Activated T-helper 1 cell treated with anti-CD3 and anti-CD28 coated beads, Interleukin-2, amount 50 U/mL, for 16 hours (primary cell): ENCODE data around the gene MMADHC.
"Not testable (repeated sequence)": the region's sequence is repeated elsewhere in the genome, so short reads cannot be mapped to it uniquely, and the experiment has no call there.

Source experiments
- DNase-seq, 2 donors: peaks; one replicate each; pipeline ENCODE4 v3.0.0-alpha.2; 2020; ENCODE audit warnings: low read depth in 1 of 2, low spot score in 1 of 2

The MMADHC gene

DNA sequence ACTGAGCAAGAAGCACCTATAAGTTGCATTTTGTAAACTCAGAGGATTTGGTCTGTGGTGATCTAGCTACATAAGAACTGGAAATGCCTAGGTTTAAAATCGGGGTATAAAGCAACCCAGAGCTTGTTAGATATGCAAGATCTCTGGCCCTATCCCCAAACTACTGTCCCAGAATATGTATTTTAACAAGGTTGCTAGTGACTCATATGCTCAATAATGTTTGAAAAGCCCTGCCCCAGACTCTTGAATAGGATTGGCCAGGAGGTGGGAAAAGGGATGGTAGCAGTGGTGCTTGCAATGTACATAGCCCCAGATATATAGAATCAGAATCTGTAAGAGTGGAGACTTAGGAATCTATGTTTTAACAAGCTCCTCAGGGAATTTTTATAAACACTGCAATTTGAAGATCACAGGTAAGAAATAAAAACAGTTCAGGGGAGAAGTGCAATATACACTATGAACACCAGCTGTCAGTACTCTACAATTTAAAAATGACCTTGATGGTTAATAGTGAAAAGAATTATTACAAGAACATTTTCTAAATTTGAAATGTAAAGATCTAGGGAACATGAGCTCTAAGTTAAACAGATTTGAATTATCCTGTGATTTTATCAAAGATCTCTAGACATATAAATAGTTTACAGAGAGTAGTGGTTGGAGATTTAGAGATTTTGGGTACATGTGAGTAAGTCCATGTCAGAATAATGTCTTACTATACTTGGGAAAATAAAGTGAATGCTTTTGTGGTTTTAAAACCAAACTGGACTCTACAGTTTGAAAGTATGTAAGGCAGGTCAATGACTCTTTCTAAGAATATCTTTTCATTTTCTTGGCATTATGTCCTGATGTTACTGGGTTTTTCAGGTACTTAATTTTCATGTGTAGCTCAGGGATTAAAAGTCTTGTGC is 7.7 kb upstream of the MMADHC start:
- DNase-seq, result no peak

DNA sequence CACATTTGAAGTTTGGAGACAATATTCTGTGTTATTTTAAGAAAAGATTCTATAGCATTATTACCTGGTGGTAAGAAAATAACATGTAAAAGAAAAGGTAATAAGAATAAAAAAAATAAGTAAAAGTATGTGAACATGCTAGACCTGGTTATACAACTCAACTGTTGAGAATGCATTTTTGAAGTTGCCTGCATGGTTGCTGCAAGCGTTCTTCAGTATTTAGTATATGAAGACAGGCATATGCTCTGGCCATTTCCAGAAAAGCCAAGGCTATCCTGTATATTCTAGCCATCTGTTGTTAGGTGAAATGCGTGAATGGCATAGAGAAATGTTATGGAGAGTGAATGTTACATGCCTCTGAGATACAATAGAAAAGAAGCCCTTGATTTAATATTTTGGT is 6.8 kb upstream of the MMADHC start:
- DNase-seq, result no peak

DNA sequence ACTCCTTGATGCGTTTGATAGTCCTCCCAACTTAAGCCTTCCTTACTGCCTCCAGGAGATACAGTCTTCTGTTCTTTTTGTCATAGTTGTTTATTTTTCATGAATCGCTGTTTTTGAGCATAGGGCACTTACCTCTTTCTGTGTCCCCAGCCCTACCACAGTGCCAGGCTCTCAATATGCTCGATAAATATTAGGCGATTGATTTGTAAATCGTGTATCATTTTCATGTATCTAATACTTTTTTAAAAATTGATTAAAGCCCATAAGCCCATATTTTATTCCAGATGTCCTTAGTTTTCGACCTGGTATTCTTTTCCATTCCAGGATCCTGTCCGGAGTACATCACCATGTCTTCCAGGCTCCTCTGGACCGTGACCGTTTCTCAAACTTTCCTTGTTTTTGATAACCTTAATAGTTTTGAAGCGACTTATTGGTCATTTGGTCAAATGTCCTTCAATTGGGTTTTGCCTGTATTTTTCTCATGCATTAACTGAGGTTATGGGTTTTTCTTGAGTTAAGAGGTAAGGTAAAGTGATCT is 444 bp upstream of the MMADHC start:
- DNase-seq, result no peak

DNA sequence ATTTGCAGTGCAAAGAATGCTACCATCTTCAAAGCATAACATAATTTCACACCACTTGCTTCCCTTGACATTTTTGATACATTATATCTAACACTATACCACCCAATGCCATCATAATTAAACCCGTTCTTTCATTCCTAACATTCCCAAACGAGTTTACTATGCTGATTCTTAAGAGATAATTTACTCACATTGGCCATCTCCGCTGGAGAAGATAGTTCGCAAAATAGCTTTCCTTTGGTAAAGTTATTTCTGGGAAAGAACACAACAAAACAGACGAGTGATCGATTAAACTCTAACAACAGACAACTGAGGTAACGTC is 716 bp downstream of the MMADHC start:
- no peak for DNase-seq

DNA sequence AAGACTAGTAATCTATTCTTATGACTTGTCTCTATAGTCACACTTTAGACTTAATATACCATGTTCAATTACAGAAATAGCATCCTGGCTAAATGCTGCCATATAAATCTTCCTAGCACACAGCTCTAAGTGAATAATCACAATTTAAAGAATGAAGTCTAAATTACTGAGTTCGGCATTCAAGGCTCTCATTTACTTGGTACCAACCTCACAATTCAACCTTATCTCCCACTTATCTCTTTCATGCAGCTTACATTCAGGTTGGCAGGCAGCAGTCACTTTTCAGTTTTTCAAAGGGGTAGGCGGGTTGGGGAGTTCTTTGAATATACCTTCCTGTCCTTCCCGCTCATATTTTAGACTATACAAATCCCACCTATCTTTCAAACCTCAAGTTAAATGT is 1.5 kb downstream of the MMADHC start:
- DNase-seq, result no peak

DNA sequence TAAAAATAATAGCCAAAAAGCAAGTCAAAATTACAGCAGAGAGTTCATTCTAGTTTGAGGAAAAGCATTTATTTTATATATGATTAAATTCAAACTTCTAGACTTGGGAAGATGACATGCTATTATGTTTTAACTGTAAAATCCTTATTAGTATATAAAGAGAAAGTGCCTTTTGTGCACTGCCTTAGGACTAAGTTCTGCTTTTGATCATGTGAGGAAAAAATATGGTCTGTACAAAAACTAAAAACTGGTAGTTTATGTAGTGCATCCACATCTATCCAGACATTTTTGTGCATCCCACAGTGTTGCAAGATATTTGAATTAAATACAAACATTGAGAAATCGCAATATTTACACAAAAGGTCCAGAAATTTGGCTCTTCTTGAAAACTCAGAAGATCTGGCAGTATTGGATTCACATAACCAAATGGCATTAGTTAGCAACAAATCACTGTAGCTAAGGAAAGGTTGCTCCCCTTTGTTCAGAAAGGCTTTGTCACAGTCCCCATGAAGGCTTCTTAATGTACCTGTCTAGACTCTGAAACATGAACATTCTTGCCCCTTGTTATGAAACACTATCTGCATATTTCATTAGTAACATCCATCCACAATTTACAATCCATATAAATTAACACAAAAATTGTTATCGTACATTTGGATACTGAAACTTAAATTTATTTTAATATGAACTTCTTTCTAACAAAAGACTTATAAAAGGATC is 2.2 kb downstream of the MMADHC start:
- DNase-seq, result no peak

DNA sequence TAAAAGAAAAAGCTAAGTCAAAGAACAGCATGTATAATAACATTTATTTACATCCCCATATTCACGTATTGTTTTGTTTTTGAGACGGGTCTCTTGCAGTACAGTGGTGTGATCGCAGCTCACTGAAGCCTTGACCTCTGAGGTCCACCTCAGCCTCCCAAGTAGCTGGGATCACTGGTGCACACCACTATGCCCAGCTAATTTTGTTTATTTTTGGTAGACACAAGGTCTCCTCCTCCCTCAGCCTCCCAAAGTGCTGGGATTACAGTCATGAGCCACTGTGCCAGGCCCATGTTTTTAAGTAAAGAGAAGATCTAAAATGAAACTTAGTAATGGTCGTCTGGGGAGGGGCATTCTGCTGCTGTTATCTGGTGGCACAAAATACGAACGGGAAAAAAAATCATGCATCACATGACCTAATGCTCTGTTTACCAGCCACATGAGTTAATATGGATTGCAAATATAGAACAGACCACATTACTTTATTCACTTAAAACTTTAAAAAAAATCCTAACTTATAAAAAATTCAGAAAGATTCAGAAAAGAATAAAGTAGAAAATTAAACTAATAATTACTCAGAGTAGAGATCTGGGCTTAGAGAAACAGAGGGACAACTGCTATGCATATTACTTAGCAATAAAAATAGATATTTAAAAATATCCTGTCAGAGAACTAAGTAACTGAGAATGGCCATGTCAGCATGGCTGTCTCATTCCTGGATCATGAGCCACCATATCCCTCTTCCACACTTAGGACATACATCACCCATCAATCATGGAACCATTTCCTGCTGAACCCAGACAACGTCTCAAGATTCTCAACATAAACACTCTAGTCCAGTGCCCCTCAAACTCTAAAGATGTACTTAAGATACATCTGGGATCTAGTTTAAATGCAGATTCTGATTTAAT is 7.3 kb downstream of the MMADHC start:
- no peak for DNase-seq

DNA sequence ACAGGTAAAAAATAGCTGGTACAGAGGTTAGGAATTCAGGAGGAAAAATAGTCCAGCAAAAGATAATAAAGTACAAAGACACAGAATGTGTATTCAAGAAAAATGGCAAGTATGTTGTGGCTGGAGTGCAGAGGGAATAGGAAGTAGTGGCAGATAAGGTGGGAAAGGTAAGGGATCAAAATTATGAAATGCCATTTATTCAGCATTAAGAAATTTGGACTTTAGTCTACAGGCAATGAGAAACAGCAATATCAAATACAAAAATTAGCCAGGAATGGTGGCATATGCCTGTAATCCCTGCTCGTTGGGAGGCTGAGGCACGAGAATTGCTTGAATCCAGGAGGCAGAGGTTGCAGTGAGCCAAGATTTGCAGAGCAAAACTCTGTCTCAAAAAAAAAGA is 10.3 kb downstream of the MMADHC start:
- no peak for DNase-seq

DNA sequence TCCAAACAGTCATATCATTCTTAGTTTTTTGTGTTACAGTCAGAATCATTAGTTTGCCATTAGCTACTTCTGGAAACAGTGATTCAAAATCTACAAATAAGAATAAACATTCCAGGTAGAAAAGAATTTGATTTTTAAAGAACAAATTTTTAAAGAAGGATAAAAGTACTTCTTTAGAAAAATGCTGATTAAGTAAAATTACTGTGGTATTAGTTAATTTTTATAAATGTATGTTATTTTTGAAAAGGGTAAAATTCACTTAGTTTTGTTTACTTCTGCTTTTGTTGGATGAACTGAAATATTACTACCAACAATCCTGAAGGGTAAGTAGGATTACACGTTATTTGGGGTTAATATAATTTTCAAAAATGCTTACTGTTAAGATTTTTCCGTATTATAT is 11.8 kb downstream of the MMADHC start:
- DNase-seq, result no peak

DNA sequence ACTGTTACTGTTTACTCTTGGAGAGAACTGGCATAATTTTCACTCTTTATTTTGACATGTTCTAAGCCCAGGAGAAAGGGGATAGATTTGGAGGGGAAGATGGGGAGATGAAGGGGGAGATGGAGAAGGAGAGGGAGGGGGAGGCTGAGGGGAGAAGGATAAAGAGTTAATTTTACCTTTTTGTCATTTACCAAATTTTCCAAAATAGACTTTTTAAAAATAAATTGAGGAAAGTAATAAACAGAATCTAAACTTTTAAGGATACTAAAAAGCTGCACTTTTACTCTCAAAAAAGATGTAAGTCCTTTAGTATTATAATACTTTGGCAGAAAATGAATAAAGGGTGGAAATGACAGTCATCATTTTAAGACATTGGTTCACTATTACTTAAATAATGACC is 12.3 kb downstream of the MMADHC start:
- no peak for DNase-seq

DNA sequence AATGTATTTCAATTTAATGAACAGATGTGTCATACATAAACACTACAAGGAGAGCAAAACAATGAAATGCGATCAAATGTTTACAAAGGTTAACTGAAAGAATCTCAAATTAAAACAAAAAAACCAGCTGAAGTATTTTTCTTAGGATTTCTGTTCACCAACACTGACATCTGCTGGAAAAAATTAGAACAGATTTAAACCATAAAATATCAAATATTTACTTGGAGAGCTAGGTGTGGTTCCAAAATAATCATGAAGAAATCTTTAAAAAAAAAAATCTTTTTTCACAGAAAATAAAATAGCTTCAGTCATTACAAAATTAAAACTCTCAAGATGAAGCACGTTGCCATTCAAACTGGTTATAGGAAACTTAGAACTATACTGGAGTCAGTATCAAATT is 13.8 kb downstream of the MMADHC start:
- DNase-seq, result no peak

DNA sequence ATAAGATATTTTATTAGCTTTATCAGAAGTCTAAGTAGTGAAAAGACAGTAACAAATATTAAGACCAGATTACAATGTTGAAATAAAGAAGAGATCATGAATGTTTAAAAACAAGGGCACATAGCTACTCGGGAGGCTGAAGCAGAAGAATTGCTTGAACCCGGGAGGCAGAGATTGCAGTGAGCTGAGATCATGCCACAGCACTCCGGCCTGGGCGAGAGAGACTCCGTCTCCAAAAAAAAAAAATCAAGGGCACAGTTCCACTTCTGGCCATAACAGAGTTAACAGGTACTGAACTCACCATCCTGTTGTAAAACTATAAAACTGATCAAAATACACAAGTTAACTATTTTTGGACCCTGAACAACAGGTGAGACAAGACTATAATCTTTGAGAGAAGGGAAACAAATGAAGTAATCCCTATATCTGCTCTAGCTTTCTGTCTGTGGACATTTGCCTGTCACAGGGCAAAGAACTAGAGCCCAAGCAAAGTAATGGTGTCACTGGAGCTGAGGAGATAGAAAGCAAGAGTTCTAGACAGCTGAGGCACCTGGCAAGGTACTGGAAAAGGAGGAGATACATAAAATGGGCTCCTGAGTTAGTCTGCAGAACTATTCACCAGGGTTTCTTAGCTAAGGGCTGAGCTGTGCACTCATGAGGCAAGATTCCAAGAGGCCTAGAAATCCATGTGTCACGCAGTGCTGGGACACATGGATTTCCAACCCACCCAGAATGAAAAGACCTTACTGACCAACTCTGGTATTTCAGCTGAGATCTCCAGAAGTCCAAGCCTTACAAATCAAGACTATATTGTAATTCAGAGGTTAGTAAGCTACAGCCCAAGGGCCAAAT is 15.2 kb downstream of the MMADHC start:
- DNase-seq, result no peak

DNA sequence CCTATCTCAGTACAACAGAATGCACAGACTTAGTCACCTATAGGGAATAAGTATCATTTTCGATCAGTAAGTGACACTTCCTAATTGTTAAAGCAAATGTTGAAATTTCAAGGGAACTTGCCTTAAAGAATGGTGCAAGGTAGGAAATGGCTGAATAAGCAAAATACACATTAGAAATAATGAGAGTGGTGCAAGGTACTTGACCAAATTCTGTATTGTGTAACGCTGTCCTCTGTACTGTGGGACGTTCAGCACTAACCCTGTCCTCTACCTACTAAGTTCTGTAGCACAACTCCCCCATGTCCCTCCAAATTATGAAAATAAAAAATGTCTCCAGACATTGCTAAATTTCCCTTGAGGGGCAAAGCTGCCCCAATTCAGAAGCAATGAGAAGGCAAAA is 19.4 kb downstream of the MMADHC start:
- no peak for DNase-seq

DNA sequence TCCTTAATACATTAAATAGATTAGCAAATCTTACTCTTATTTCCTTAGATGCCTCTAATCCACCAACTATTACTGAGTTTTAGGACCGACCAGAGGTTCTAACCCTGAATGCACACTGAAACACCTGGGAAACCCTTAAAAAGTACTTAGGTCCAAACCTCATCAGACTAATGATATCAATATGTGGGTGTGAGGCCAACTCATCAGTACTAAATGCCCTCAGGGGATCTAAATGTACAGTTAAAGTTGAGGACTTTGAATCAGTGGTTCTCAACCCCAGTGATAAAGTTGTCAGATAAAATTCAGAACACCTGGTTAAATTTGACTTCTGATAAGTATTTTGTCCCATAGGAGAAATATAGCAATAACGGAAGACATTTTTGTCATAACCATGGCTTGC is 20.9 kb downstream of the MMADHC start:
- DNase-seq, result no peak

DNA sequence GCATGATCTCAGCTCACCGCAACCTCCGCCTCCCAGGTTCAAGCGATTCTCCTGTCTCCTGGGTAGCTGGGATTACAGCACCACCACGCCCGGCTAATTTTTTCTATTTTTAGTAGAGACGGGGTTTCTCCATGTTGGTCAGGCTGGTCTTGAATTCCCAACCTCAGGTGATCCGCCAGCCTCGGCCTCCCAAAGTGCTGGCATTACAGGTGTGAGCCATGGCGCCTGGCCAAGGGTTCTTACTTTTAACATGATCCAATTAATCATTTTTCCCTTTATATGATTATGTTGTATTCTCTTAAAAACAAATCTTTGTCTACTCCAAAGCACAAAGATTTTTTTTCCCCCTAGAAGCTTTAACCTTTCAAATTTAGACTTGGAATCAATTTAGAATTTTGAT is 21.9 kb downstream of the MMADHC start:
- DNase-seq, result not testable (repeated sequence)

DNA sequence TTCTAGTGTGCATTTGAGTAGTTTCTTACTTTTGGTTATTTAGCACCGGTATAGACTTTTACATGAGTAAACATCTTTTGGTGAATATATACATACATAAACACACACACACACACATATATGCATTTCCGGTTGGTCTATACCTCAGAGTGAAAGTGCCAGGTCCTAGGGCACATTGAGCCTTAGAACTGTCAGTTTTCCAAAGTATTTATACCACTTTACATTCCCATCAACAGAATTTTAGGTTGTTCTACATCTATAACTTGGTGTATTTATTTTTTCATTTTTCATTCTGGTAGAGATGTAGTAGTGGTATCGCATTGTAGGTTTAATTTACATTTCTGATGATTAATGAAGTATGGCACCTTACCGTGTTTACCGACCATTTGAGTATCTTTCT is 22.6 kb downstream of the MMADHC start:
- no peak for DNase-seq

DNA sequence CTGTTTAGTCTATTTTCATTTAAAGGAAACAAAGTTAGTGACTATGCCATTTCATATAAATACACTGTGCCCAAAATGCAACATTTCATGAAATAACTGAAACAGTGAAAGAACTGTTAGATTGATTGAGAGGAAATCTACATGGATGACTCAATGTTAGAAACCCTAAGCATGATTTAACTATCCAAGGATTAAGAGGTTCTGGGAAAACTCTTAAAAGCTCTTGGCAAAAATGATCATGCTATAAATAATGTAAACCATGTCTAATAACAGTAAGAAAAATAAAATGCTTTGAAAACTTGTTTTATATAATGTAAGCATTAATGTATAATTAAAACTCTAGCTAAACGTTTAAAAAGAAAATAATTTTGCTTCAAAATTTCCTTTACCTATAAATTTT is 23.5 kb downstream of the MMADHC start:
- no peak for DNase-seq

DNA sequence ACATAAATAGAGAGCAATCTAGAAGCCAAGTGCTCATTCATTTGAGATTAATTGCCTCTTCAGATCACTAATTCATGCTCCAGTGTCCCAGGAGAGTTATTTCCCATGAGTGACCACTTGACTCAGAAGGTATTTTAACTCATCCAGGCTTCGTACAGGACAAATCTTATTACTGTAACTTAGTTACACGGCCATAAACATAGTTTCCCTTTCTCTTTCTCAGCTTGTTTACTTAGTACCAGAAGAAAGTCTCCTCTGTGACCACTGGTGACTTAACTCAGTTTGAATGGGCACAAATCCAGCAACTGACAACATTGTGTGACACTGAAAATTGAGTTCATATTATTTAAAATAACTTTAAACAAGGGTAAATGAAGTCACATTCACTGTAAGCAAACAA is 25.3 kb downstream of the MMADHC start:
- DNase-seq, result no peak

DNA sequence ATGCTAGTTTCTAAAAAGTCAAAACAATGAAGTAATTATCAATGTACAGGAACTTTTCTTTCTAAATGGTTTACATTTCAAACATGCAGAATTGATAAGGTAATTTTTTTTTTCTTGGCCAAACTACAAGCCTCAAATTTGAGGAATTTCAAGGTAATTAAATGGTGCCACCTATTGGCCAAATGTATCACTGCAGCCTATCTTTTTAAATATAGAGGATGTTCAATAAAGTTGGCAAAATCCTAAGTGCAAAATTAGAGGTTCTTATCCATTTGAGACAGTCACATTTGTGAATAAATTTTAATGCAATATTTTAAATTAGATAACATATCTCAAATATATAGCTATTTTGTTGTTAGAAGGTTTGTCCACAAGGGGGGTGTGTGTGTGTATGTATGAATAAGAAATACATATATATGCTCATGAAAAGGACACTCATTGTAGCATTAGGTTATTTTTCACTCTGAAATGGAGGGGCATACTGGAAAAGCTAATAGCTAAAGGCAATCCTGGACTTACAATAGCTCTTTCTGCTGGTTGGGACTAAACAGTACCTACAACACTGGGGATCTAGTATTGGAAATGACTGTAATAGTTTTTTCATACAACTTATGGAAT is 26.2 kb downstream of the MMADHC start:
- no peak for DNase-seq
